ENCODE results near the gene FAU. TPM values are rescaled to one million over a fixed set of nuclear protein-coding genes. Genes with fewer than 3 reads are reported as not detected.

FAU gene
- total and polyA plus RNA-seq, 2 donors = 1,067 to 1,132 TPM

GRCh38 chr11:65083134-65083833 is 38.6 kb downstream of the FAU start:
- H3K9me3 ChIP-seq (ENCODE audit: control insufficient read depth in 2 of 2, insufficient read depth in 1 of 2, low read length in 1 of 2) = no peaks in the 10 kb centered on the region
- H3K27ac ChIP-seq (ENCODE audit: low read depth in 1 of 2, low read length in 1 of 2) = peak overlapping the region; percentile 49 to 86
- peaks cover 14 to 40% of the 10 kb centered on the region in 2 donors for H3K4me1 ChIP-seq (ENCODE audit: control insufficient read depth in 2 of 2, insufficient read depth in 2 of 2, low read length in 2 of 2)
- WGBS = 8% methylated on average over 13 of the region's 13 CpGs
- H3K27me3 ChIP-seq (ENCODE audit: control insufficient read depth in 2 of 2, insufficient read depth in 1 of 2, low read length in 1 of 2) = no peaks in the 10 kb centered on the region
- H3K4me3 ChIP-seq (ENCODE audit: low read length in 2 of 2) = peak overlapping the region; percentile 73 to 98
- peak in 2 of 9 donors; percentile 6 to 21 for DNase-seq (ENCODE audit: low read depth in 6 of 9, low spot score in 9 of 9)
- H3K36me3 ChIP-seq (ENCODE audit: control insufficient read depth in 2 of 2, insufficient read depth in 2 of 2, low read length in 1 of 2) = peaks cover 47 to 67% of the 10 kb centered on the region in 2 donors

- Histone ChIP-seq H3K4me3 (ENCODE audit: low read length in 2 of 2) (no peak overlapping the region), H3K4me1 (ENCODE audit: control insufficient read depth in 2 of 2, insufficient read depth in 2 of 2, low read length in 2 of 2) (peaks cover 7 to 30% of the 10 kb centered on the region in 2 donors), H3K9me3 (ENCODE audit: control insufficient read depth in 2 of 2, insufficient read depth in 1 of 2, low read length in 1 of 2) (no peaks in the 10 kb centered on the region), H3K27ac (ENCODE audit: low read depth in 1 of 2, low read length in 1 of 2) (peak overlapping the region in 1 of 2 donors; percentile 3), H3K27me3 (ENCODE audit: control insufficient read depth in 2 of 2, insufficient read depth in 1 of 2, low read length in 1 of 2) (no peaks in the 10 kb centered on the region), H3K36me3 (ENCODE audit: control insufficient read depth in 2 of 2, insufficient read depth in 2 of 2, low read length in 1 of 2) (peaks cover 34 to 55% of the 10 kb centered on the region in 2 donors)
- DNase-seq (ENCODE audit: low read depth in 6 of 9, low spot score in 9 of 9) = no peak
- 98% methylated on average over 9 of the region's 9 CpGs for WGBS
These were observed 43.1 kb downstream of the FAU start for GRCh38 chr11:65078786-65079342.

- H3K4me1 ChIP-seq (ENCODE audit: control insufficient read depth in 2 of 2, insufficient read depth in 2 of 2, low read length in 2 of 2) = peaks cover 1 to 24% of the 10 kb centered on the region in 2 donors
- H3K9me3 ChIP-seq (ENCODE audit: control insufficient read depth in 2 of 2, insufficient read depth in 1 of 2, low read length in 1 of 2) = no peaks in the 10 kb centered on the region
- peak in 8 of 9 donors; percentile 37 to 80 (median 54) for DNase-seq (ENCODE audit: low read depth in 6 of 9, low spot score in 9 of 9)
- peaks cover 34 to 55% of the 10 kb centered on the region in 2 donors for H3K36me3 ChIP-seq (ENCODE audit: control insufficient read depth in 2 of 2, insufficient read depth in 2 of 2, low read length in 1 of 2)
- H3K4me3 ChIP-seq (ENCODE audit: low read length in 2 of 2) = no peak overlapping the region
- H3K27ac ChIP-seq (ENCODE audit: low read depth in 1 of 2, low read length in 1 of 2) = peak overlapping the region in 1 of 2 donors; percentile 3
- H3K27me3 ChIP-seq (ENCODE audit: control insufficient read depth in 2 of 2, insufficient read depth in 1 of 2, low read length in 1 of 2) = no peaks in the 10 kb centered on the region
- WGBS = 67% methylated on average over 3 of the region's 3 CpGs
These were observed 43.8 kb downstream of the FAU start for GRCh38 chr11:65078151-65078550.

GRCh38 chr11:65077451-65077850 is 44.5 kb downstream of the FAU start:
- Histone ChIP-seq H3K9me3 (ENCODE audit: control insufficient read depth in 2 of 2, insufficient read depth in 1 of 2, low read length in 1 of 2) (no peaks in the 10 kb centered on the region), H3K27ac (ENCODE audit: low read depth in 1 of 2, low read length in 1 of 2) (no peak overlapping the region), H3K4me3 (ENCODE audit: low read length in 2 of 2) (no peak overlapping the region), H3K4me1 (ENCODE audit: control insufficient read depth in 2 of 2, insufficient read depth in 2 of 2, low read length in 2 of 2) (peaks cover 0 to 18% of the 10 kb centered on the region in 2 donors), H3K27me3 (ENCODE audit: control insufficient read depth in 2 of 2, insufficient read depth in 1 of 2, low read length in 1 of 2) (no peaks in the 10 kb centered on the region), H3K36me3 (ENCODE audit: control insufficient read depth in 2 of 2, insufficient read depth in 2 of 2, low read length in 1 of 2) (peaks cover 34 to 51% of the 10 kb centered on the region in 2 donors)
- no peak for DNase-seq (ENCODE audit: low read depth in 6 of 9, low spot score in 9 of 9)
- 98% methylated on average over 4 of the region's 4 CpGs for WGBS

GRCh38 chr11:65072631-65072966 is 49.3 kb downstream of the FAU start:
- Histone ChIP-seq H3K27me3 (ENCODE audit: control insufficient read depth in 2 of 2, insufficient read depth in 1 of 2, low read length in 1 of 2) (no peaks in the 10 kb centered on the region), H3K4me3 (ENCODE audit: low read length in 2 of 2) (no peak overlapping the region), H3K27ac (ENCODE audit: low read depth in 1 of 2, low read length in 1 of 2) (no peak overlapping the region), H3K36me3 (ENCODE audit: control insufficient read depth in 2 of 2, insufficient read depth in 2 of 2, low read length in 1 of 2) (peaks cover 17 to 18% of the 10 kb centered on the region in 2 donors), H3K9me3 (ENCODE audit: control insufficient read depth in 2 of 2, insufficient read depth in 1 of 2, low read length in 1 of 2) (no peaks in the 10 kb centered on the region), H3K4me1 (ENCODE audit: control insufficient read depth in 2 of 2, insufficient read depth in 2 of 2, low read length in 2 of 2) (peaks cover 0 to under 1% of the 10 kb centered on the region in 2 donors)
- 92% methylated on average over 1 of the region's 1 CpG for WGBS
- no peak for DNase-seq (ENCODE audit: low read depth in 6 of 9, low spot score in 9 of 9)

- WGBS = 92% methylated on average over 4 of the region's 4 CpGs
- Histone ChIP-seq H3K4me1 (ENCODE audit: control insufficient read depth in 2 of 2, insufficient read depth in 2 of 2, low read length in 2 of 2) (peaks cover 0 to 2% of the 10 kb centered on the region in 2 donors), H3K4me3 (ENCODE audit: low read length in 2 of 2) (no peak overlapping the region), H3K36me3 (ENCODE audit: control insufficient read depth in 2 of 2, insufficient read depth in 2 of 2, low read length in 1 of 2) (peaks cover 11 to 12% of the 10 kb centered on the region in 2 donors), H3K9me3 (ENCODE audit: control insufficient read depth in 2 of 2, insufficient read depth in 1 of 2, low read length in 1 of 2) (no peaks in the 10 kb centered on the region), H3K27ac (ENCODE audit: low read depth in 1 of 2, low read length in 1 of 2) (no peak overlapping the region), H3K27me3 (ENCODE audit: control insufficient read depth in 2 of 2, insufficient read depth in 1 of 2, low read length in 1 of 2) (no peaks in the 10 kb centered on the region)
- no peak for DNase-seq (ENCODE audit: low read depth in 6 of 9, low spot score in 9 of 9)
These were observed 49.9 kb downstream of the FAU start for GRCh38 chr11:65071907-65072630.

Other genes starting within 250 kb of the FAU start
- gene EHD1, start 243.5 kb downstream of the FAU start, total RNA-seq = 17.3 TPM
- 32.3 TPM for gene EHD1, start 243.5 kb downstream of the FAU start, polyA plus RNA-seq
- gene ATG2A, start 204.9 kb downstream of the FAU start, total RNA-seq = 6.3 TPM
- 35.2 TPM for gene ATG2A, start 204.9 kb downstream of the FAU start, polyA plus RNA-seq
- gene PPP2R5B, start 197.4 kb downstream of the FAU start, total RNA-seq = 4.4 TPM
- 18.3 TPM for gene PPP2R5B, start 197.4 kb downstream of the FAU start, polyA plus RNA-seq
- gene GPHA2, start 186.2 kb downstream of the FAU start, total RNA-seq = 0.47 TPM
- gene GPHA2, start 186.2 kb downstream of the FAU start, polyA plus RNA-seq = 1.6 TPM
- gene MAJIN, start 150.0 kb downstream of the FAU start, total RNA-seq = 0.14 TPM
- gene MAJIN, start 150.0 kb downstream of the FAU start, polyA plus RNA-seq = 0.50 TPM
- gene BATF2, start 125.2 kb downstream of the FAU start, total RNA-seq = 0.90 TPM
- gene BATF2, start 125.2 kb downstream of the FAU start, polyA plus RNA-seq = 3.1 TPM
- gene ARL2, start 108.0 kb downstream of the FAU start, total RNA-seq = 42.8 TPM
- 52.0 TPM for gene ARL2, start 108.0 kb downstream of the FAU start, polyA plus RNA-seq
- 10.6 TPM for gene SNX15, start 94.7 kb downstream of the FAU start, total RNA-seq
- 15.4 TPM for gene SNX15, start 94.7 kb downstream of the FAU start, polyA plus RNA-seq
- gene SAC3D1, start 80.9 kb downstream of the FAU start, total RNA-seq = 11.2 TPM
- 11.5 TPM for gene SAC3D1, start 80.9 kb downstream of the FAU start, polyA plus RNA-seq
- gene NAALADL1, start 63.6 kb downstream of the FAU start, total RNA-seq = 5.1 TPM
- gene NAALADL1, start 63.6 kb downstream of the FAU start, polyA plus RNA-seq = 9.0 TPM
- gene CDCA5, start 38.1 kb downstream of the FAU start, total RNA-seq = 26.8 TPM
- gene CDCA5, start 38.1 kb downstream of the FAU start, polyA plus RNA-seq = 2.2 TPM
- 16.8 TPM for gene ZFPL1, start 37.9 kb downstream of the FAU start, total RNA-seq
- 42.5 TPM for gene ZFPL1, start 37.9 kb downstream of the FAU start, polyA plus RNA-seq
- 110 TPM for gene VPS51, start 25.9 kb downstream of the FAU start, total RNA-seq
- 121 TPM for gene VPS51, start 25.9 kb downstream of the FAU start, polyA plus RNA-seq
- gene TM7SF2, start 10.3 kb downstream of the FAU start, total RNA-seq = 16.1 TPM
- gene TM7SF2, start 10.3 kb downstream of the FAU start, polyA plus RNA-seq = 35.8 TPM
- 10.1 TPM for gene ZNHIT2, start 4.4 kb downstream of the FAU start, total RNA-seq
- 16.5 TPM for gene ZNHIT2, start 4.4 kb downstream of the FAU start, polyA plus RNA-seq
- 42.3 TPM for gene MRPL49, start 187 bp upstream of the FAU start, total RNA-seq
- gene MRPL49, start 187 bp upstream of the FAU start, polyA plus RNA-seq = 36.2 TPM
- gene SYVN1, start 12.4 kb upstream of the FAU start, total RNA-seq = 3.6 TPM
- gene SYVN1, start 12.4 kb upstream of the FAU start, polyA plus RNA-seq = 22.7 TPM
- not detected for gene SPDYC, start 48.1 kb upstream of the FAU start, total RNA-seq
- 0.11 TPM for gene SPDYC, start 48.1 kb upstream of the FAU start, polyA plus RNA-seq
- 31.9 TPM for gene CAPN1, start 59.8 kb upstream of the FAU start, total RNA-seq
- 104 TPM for gene CAPN1, start 59.8 kb upstream of the FAU start, polyA plus RNA-seq
- gene POLA2, start 139.8 kb upstream of the FAU start, total RNA-seq = 21.0 TPM
- gene POLA2, start 139.8 kb upstream of the FAU start, polyA plus RNA-seq = 7.3 TPM
- 0.33 TPM for gene CDC42EP2, start 192.7 kb upstream of the FAU start, total RNA-seq
- gene CDC42EP2, start 192.7 kb upstream of the FAU start, polyA plus RNA-seq = 3.2 TPM
- gene DPF2, start 211.7 kb upstream of the FAU start, total RNA-seq = 29.7 TPM
- 30.8 TPM for gene DPF2, start 211.7 kb upstream of the FAU start, polyA plus RNA-seq
- 1.0 TPM for gene TIGD3, start 232.6 kb upstream of the FAU start, total RNA-seq
- 1.9 TPM for gene TIGD3, start 232.6 kb upstream of the FAU start, polyA plus RNA-seq